Lower leg skin (tissue), 3 donors: Measurements from ENCODE around the gene ZNF160.

Experiments
- POLR2A ChIP-seq, 2 donors: fragments of 450-650 bp; IDR thresholded peaks; one replicate each; pipeline ENCODE4 v1.6.1; 2016 to 2017; ENCODE audit warnings: antibody characterized with exemption in 2 of 2, mild to moderate bottlenecking in 1 of 2, moderate library complexity in 1 of 2
- TF ChIP-seq, protein P1 (sequence below), 3 donors: fragments of 450-650 bp; IDR thresholded peaks; one replicate each; pipeline ENCODE4 v1.5.1; 2016; ENCODE audit warnings: antibody characterized with exemption in 3 of 3, mild to moderate bottlenecking in 3 of 3, moderate library complexity in 2 of 3

DNA sequence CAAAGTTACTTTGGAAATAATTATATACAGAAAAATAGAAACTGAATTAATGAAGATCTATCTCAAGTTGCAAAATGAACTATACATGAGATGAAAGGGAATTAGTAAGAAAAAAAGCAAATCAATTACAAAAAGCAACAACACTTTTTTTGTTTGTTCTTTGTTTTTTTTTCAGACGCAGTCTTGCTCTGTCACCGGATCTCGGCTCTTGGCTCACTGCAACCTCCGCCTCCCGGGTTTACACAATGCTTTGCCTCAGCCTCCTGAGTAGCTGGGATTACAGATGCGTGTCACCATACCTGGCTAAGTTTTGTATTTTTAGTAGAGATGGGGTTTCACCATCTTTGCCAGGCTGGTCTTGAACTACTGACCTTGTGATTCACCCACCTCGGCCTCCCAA, 27.3 kb upstream of the ZNF160 start:
- TF ChIP-seq, protein P1, sequence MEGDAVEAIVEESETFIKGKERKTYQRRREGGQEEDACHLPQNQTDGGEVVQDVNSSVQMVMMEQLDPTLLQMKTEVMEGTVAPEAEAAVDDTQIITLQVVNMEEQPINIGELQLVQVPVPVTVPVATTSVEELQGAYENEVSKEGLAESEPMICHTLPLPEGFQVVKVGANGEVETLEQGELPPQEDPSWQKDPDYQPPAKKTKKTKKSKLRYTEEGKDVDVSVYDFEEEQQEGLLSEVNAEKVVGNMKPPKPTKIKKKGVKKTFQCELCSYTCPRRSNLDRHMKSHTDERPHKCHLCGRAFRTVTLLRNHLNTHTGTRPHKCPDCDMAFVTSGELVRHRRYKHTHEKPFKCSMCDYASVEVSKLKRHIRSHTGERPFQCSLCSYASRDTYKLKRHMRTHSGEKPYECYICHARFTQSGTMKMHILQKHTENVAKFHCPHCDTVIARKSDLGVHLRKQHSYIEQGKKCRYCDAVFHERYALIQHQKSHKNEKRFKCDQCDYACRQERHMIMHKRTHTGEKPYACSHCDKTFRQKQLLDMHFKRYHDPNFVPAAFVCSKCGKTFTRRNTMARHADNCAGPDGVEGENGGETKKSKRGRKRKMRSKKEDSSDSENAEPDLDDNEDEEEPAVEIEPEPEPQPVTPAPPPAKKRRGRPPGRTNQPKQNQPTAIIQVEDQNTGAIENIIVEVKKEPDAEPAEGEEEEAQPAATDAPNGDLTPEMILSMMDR (IDR thresholded peaks at IDR 0.05), result no peak
- TF ChIP-seq POLR2A (IDR thresholded peaks at IDR 0.05), result no peak
